Liver (tissue), 9 donors: ENCODE data around the gene HLCS. TPM values are rescaled to one million over a fixed set of nuclear protein-coding genes. Genes with fewer than 3 reads are reported as not detected.

Experiments used
- DNase-seq: peaks from one replicate; pipeline ENCODE4 v3.0.0-alpha.2; 2017; ENCODE audit warnings: low spot score
- H3K27ac ChIP-seq, 2 donors: one replicate each; pipeline ENCODE4 v1.7.0; 2013; ENCODE audit warnings: inconsistent platforms in 2 of 2, low read length in 2 of 2, control low read depth in 1 of 2, low read depth in 1 of 2, mild to moderate bottlenecking in 1 of 2
- H3K27me3 ChIP-seq, 4 donors: one replicate each; pipeline versions ENCODE4 v1.6.1 to v1.7.0; 2013; ENCODE audit warnings: low read length in 3 of 4, inconsistent platforms in 1 of 4, mild to moderate bottlenecking in 1 of 4, moderate library complexity in 1 of 4; ENCODE audit not compliant: control insufficient read depth in 4 of 4, insufficient read depth in 4 of 4
- H3K36me3 ChIP-seq, 4 donors: one replicate each; pipeline versions ENCODE4 v1.6.1 to v1.7.0; 2013; ENCODE audit warnings: low read length in 3 of 4, mild to moderate bottlenecking in 3 of 4, low read depth in 1 of 4, moderate library complexity in 1 of 4; ENCODE audit not compliant: control insufficient read depth in 4 of 4, insufficient read depth in 3 of 4
- H3K4me1 ChIP-seq, 4 donors: one replicate each; pipeline versions ENCODE4 v1.6.1 to v1.7.0; 2013; ENCODE audit warnings: low read length in 3 of 4, mild to moderate bottlenecking in 3 of 4, moderate library complexity in 1 of 4; ENCODE audit not compliant: control insufficient read depth in 4 of 4, insufficient read depth in 4 of 4
- H3K4me3 ChIP-seq, 3 donors: one replicate each; pipeline versions ENCODE4 v1.6.1 to v1.7.0; 2013; ENCODE audit warnings: low read length in 3 of 3, control low read depth in 1 of 3, low read depth in 1 of 3, mild to moderate bottlenecking in 1 of 3
- H3K9ac ChIP-seq, 2 donors: one replicate each; pipeline ENCODE4 v1.7.0; 2013; ENCODE audit warnings: low read length in 2 of 2, mild to moderate bottlenecking in 2 of 2, moderate library complexity in 2 of 2, control low read depth in 1 of 2, low read depth in 1 of 2
- H3K9me3 ChIP-seq, 4 donors: one replicate each; pipeline versions ENCODE4 v1.6.1 to v1.7.0; 2013; ENCODE audit warnings: low read length in 3 of 4; ENCODE audit not compliant: control insufficient read depth in 4 of 4
- ATF3 ChIP-seq: IDR thresholded peaks from 2 replicates; pipeline ENCODE4 v1.6.1; 2016; ENCODE audit warnings: antibody characterized with exemption
- EGR1 ChIP-seq, 2 donors: IDR thresholded peaks; 2 replicates each; pipeline ENCODE4 v1.6.1; 2016 to 2018; ENCODE audit warnings: antibody characterized with exemption in 2 of 2, low read depth in 2 of 2
- FOXA1 ChIP-seq: IDR thresholded peaks from 2 replicates; pipeline ENCODE4 v1.6.1; 2016; ENCODE audit warnings: antibody characterized with exemption
- FOXA2 ChIP-seq: IDR thresholded peaks from 2 replicates; pipeline ENCODE4 v1.6.1; 2016; ENCODE audit warnings: antibody characterized with exemption
- GABPA ChIP-seq, 2 donors: IDR thresholded peaks in 1 of 2; conservative IDR thresholded peaks in 1 of 2; 2 replicates each; pipeline ENCODE4 v1.6.1; 2016; ENCODE audit warnings: antibody characterized with exemption in 2 of 2, mild to moderate bottlenecking in 1 of 2, moderate library complexity in 1 of 2
- HNF4A ChIP-seq, 2 donors: conservative IDR thresholded peaks; 2 replicates each; pipeline ENCODE4 v1.6.1; 2016; ENCODE audit warnings: antibody characterized with exemption in 2 of 2, mild to moderate bottlenecking in 2 of 2
- JUND ChIP-seq, 2 donors: IDR thresholded peaks; 2 replicates each; pipeline ENCODE4 v1.6.1; 2016; ENCODE audit warnings: antibody characterized with exemption in 2 of 2
- MAX ChIP-seq: IDR thresholded peaks from 2 replicates; pipeline ENCODE4 v1.6.1; 2016; ENCODE audit warnings: antibody characterized with exemption
- NR2F2 ChIP-seq: IDR thresholded peaks from 2 replicates; pipeline ENCODE4 v1.6.1; 2016; ENCODE audit warnings: antibody characterized with exemption
- RAD21 ChIP-seq, 2 donors: IDR thresholded peaks; 2 replicates each; pipeline ENCODE4 v1.6.1; 2016; ENCODE audit warnings: antibody characterized with exemption in 2 of 2, mild to moderate bottlenecking in 2 of 2
- REST ChIP-seq: IDR thresholded peaks from 2 replicates; pipeline ENCODE4 v1.6.1; 2016; ENCODE audit warnings: antibody characterized with exemption, mild to moderate bottlenecking
- RXRA ChIP-seq, 2 donors: IDR thresholded peaks; 2 replicates each; pipeline ENCODE4 v1.6.1; 2017 to 2018; ENCODE audit warnings: antibody characterized with exemption in 2 of 2, mild to moderate bottlenecking in 1 of 2
- SP1 ChIP-seq: IDR thresholded peaks from 2 replicates; pipeline ENCODE4 v1.6.1; 2018; ENCODE audit warnings: antibody characterized with exemption, mild to moderate bottlenecking
- TAF1 ChIP-seq: conservative IDR thresholded peaks from 2 replicates; pipeline ENCODE4 v1.6.1; 2016; ENCODE audit warnings: antibody characterized with exemption, mild to moderate bottlenecking
- YY1 ChIP-seq: IDR thresholded peaks from 2 replicates; pipeline ENCODE4 v1.6.1; 2016; ENCODE audit warnings: antibody characterized with exemption, mild to moderate bottlenecking
- WGBS: extraction: QIAGEN DNeasy Blood & Tissue Kit; methylation state at CpG from one replicate; pipeline ENCODE4 v1.1.7; 2013; 5-methylcytosine and 5-hydroxymethylcytosine counted together
- polyA plus RNA-seq, 2 donors: library from polyadenylated mRNA; stranded (reverse) in 1 of 2; unstranded in 1 of 2; fragments of 200-250 nt in 1 of 2; fragments of >200 nt in 1 of 2; fragmentation: Nextera tagmentation in 1 of 2; extraction: Ambion mirVana in 1 of 2; gene quantifications; one replicate each; pipeline versions ENCODE4 v1.2.1 to v1.2.3, GENCODE V29; 2013 to 2015
- total RNA-seq, 2 donors: library from RNA; depleted of rRNA; stranded (reverse); fragments of >200 nt; gene quantifications; one replicate each; pipeline ENCODE4 v1.2.3, GENCODE V29; 2014
- TF ChIP-seq, protein P1 (sequence below): IDR thresholded peaks from 2 replicates; pipeline ENCODE4 v1.6.1; 2016; ENCODE audit warnings: antibody characterized with exemption
- donor health status: healthy.
- donor health status: healthy.
- donor health status: healthy.
- donor health status: healthy.
- donor health status: healthy.

HLCS gene
- total and polyA plus RNA-seq, 4 donors, result 6.6 to 22.5 (median 8.3) TPM

- H3K9me3 ChIP-seq, result no peaks in the 10 kb centered on the region
- H3K9ac ChIP-seq, result no peak overlapping the region
- no peak for TF ChIP-seq RXRA (IDR thresholded peaks at IDR 0.05)
- TF ChIP-seq SP1, result no peak
- no peak for TF ChIP-seq MAX
- no peak for TF ChIP-seq TAF1
- no peak for TF ChIP-seq ATF3
- H3K4me1 ChIP-seq, result peaks cover 0 to 1% (median under 1%) of the 10 kb centered on the region in 4 donors
- no peaks in the 10 kb centered on the region for H3K27me3 ChIP-seq
- whole genome bisulfite sequencing, result 95% methylated on average over 3 of the region's 3 CpGs
- no peaks in the 10 kb centered on the region for H3K36me3 ChIP-seq
- DNase-seq, result no peak
- no peak overlapping the region for H3K4me3 ChIP-seq
- no peak overlapping the region for H3K27ac ChIP-seq
Measured at GRCh38 chr21:36828208-36828607, 138.3 kb downstream of the HLCS start.

- DNase-seq, result no peak
- Histone ChIP-seq H3K9ac (no peak overlapping the region), H3K27me3 (no peaks in the 10 kb centered on the region), H3K27ac (no peak overlapping the region), H3K4me3 (no peak overlapping the region), H3K36me3 (peaks cover 0 to 2% (median 0%) of the 10 kb centered on the region in 4 donors), H3K9me3 (no peaks in the 10 kb centered on the region), H3K4me1 (peaks cover 0 to 3% (median under 1%) of the 10 kb centered on the region in 4 donors)
- TF ChIP-seq, protein P1, sequence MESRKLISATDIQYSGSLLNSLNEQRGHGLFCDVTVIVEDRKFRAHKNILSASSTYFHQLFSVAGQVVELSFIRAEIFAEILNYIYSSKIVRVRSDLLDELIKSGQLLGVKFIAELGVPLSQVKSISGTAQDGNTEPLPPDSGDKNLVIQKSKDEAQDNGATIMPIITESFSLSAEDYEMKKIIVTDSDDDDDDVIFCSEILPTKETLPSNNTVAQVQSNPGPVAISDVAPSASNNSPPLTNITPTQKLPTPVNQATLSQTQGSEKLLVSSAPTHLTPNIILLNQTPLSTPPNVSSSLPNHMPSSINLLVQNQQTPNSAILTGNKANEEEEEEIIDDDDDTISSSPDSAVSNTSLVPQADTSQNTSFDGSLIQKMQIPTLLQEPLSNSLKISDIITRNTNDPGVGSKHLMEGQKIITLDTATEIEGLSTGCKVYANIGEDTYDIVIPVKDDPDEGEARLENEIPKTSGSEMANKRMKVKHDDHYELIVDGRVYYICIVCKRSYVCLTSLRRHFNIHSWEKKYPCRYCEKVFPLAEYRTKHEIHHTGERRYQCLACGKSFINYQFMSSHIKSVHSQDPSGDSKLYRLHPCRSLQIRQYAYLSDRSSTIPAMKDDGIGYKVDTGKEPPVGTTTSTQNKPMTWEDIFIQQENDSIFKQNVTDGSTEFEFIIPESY, result no peak
- no peak for TF ChIP-seq RAD21 (IDR thresholded peaks at IDR 0.05)
- no peak for TF ChIP-seq MAX
- TF ChIP-seq EGR1 (IDR thresholded peaks at IDR 0.05; ENCODE audit: low read depth in 2 of 2), result no peak
- no peak for TF ChIP-seq RXRA (IDR thresholded peaks at IDR 0.05)
- TF ChIP-seq YY1, result no peak
- no peak for TF ChIP-seq FOXA2
- TF ChIP-seq JUND (IDR thresholded peaks at IDR 0.05), result no peak
- TF ChIP-seq REST, result no peak
- TF ChIP-seq ATF3, result no peak
- 99% methylated on average over 5 of the region's 5 CpGs for WGBS
Measured at GRCh38 chr21:36825658-36826057, 140.8 kb downstream of the HLCS start.

DNA sequence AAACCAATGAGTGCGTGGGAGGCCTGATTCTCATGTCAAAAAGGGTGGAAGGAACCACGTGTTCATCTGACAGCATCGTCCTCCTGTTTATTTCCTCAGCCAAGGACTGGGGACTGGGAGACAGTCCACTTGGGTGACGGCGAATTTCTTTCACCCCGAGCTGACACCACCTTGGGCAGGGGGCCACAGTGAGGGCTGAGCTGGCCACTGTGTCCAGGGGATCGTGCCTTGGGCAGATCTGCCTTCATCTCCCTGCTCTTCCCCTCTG is 145.5 kb downstream of the HLCS start:
- Histone ChIP-seq H3K9ac (no peak overlapping the region), H3K36me3 (peaks cover 0 to 2% (median 0%) of the 10 kb centered on the region in 4 donors), H3K27me3 (no peaks in the 10 kb centered on the region), H3K27ac (no peak overlapping the region), H3K4me1 (peaks cover 0 to 3% (median under 1%) of the 10 kb centered on the region in 4 donors), H3K9me3 (no peaks in the 10 kb centered on the region), H3K4me3 (no peak overlapping the region)
- DNase-seq, result no peak
- WGBS, result 84% methylated on average over 7 of the region's 7 CpGs
- TF ChIP-seq GABPA (IDR thresholded peaks at IDR 0.05 in 1 of 2, conservative IDR thresholded peaks at IDR 0.05 in 1 of 2) (no peak), JUND (IDR thresholded peaks at IDR 0.05) (no peak), FOXA1 (no peak), HNF4A (conservative IDR thresholded peaks at IDR 0.05) (no peak), EGR1 (IDR thresholded peaks at IDR 0.05; ENCODE audit: low read depth in 2 of 2) (no peak), NR2F2 (no peak), REST (no peak), RXRA (IDR thresholded peaks at IDR 0.05) (no peak)
